Measurements from ENCODE around the gene RBFOX2.

DNA sequence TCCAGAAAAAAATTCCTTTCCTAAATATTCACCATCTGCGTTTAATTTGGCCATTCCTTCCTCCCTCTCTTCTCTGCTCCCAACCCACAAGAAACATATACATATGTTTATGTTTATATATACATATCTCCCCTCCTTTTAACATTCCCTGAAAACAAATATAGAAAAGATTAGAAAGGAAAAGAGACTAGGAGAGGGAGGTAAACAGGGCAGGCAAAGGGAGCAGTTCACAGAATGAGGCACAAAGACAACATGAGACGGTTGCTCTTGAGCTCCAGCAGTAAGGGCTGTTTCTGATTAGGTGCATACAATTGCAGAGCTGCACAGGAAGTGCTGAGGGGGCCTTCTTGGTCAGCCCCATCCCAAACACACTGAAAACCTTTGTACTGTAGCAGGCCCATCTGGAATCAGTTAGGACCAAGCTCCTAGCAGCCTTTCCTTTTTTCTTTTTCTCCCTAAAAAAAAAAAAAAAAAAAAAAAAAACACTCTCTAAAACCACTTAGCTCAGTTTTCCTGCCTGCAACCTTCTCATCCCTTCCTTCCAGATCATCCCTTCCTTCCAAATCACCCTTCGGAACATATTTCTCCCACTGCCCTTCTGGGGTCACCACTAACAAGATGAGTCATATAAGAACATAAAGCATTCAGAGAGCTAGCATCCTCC is 57.0 kb downstream of the RBFOX2 start:
- no peak for TF ChIP-seq POLR2AphosphoS5 (IDR thresholded peaks at IDR 0.05; ENCODE audit: low read depth, low read length)
- TF ChIP-seq, protein P1, sequence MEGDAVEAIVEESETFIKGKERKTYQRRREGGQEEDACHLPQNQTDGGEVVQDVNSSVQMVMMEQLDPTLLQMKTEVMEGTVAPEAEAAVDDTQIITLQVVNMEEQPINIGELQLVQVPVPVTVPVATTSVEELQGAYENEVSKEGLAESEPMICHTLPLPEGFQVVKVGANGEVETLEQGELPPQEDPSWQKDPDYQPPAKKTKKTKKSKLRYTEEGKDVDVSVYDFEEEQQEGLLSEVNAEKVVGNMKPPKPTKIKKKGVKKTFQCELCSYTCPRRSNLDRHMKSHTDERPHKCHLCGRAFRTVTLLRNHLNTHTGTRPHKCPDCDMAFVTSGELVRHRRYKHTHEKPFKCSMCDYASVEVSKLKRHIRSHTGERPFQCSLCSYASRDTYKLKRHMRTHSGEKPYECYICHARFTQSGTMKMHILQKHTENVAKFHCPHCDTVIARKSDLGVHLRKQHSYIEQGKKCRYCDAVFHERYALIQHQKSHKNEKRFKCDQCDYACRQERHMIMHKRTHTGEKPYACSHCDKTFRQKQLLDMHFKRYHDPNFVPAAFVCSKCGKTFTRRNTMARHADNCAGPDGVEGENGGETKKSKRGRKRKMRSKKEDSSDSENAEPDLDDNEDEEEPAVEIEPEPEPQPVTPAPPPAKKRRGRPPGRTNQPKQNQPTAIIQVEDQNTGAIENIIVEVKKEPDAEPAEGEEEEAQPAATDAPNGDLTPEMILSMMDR (IDR thresholded peaks at IDR 0.05): no peak
- TF ChIP-seq, protein P2, sequence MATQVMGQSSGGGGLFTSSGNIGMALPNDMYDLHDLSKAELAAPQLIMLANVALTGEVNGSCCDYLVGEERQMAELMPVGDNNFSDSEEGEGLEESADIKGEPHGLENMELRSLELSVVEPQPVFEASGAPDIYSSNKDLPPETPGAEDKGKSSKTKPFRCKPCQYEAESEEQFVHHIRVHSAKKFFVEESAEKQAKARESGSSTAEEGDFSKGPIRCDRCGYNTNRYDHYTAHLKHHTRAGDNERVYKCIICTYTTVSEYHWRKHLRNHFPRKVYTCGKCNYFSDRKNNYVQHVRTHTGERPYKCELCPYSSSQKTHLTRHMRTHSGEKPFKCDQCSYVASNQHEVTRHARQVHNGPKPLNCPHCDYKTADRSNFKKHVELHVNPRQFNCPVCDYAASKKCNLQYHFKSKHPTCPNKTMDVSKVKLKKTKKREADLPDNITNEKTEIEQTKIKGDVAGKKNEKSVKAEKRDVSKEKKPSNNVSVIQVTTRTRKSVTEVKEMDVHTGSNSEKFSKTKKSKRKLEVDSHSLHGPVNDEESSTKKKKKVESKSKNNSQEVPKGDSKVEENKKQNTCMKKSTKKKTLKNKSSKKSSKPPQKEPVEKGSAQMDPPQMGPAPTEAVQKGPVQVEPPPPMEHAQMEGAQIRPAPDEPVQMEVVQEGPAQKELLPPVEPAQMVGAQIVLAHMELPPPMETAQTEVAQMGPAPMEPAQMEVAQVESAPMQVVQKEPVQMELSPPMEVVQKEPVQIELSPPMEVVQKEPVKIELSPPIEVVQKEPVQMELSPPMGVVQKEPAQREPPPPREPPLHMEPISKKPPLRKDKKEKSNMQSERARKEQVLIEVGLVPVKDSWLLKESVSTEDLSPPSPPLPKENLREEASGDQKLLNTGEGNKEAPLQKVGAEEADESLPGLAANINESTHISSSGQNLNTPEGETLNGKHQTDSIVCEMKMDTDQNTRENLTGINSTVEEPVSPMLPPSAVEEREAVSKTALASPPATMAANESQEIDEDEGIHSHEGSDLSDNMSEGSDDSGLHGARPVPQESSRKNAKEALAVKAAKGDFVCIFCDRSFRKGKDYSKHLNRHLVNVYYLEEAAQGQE (IDR thresholded peaks at IDR 0.05; ENCODE audit: insufficient read depth in 1 of 2, low read depth in 2 of 2, low read length in 1 of 2): no peak

All from Panc1 (cell line).